WI38 (cell line): ENCODE results near the gene LMF1.
"Not testable (repeated sequence)": the region's sequence is repeated elsewhere in the genome, so short reads cannot be mapped to it uniquely, and the experiment has no call there.

Experiments used
- H3K4me3 ChIP-seq: 2 replicates; pipeline ENCODE4 v1.5.1; 2011; ENCODE audit warnings: low read depth, mild to moderate bottlenecking, control low read depth, low read length
- TF ChIP-seq, protein P1 (sequence below): IDR thresholded peaks from 2 replicates; pipeline ENCODE4 v1.5.1; 2012; ENCODE audit warnings: low read depth, mild to moderate bottlenecking, control low read depth, low read length

LMF1 gene

GRCh38 chr16:841455-842060, 129.2 kb downstream of the LMF1 start:
- TF ChIP-seq, protein P1, sequence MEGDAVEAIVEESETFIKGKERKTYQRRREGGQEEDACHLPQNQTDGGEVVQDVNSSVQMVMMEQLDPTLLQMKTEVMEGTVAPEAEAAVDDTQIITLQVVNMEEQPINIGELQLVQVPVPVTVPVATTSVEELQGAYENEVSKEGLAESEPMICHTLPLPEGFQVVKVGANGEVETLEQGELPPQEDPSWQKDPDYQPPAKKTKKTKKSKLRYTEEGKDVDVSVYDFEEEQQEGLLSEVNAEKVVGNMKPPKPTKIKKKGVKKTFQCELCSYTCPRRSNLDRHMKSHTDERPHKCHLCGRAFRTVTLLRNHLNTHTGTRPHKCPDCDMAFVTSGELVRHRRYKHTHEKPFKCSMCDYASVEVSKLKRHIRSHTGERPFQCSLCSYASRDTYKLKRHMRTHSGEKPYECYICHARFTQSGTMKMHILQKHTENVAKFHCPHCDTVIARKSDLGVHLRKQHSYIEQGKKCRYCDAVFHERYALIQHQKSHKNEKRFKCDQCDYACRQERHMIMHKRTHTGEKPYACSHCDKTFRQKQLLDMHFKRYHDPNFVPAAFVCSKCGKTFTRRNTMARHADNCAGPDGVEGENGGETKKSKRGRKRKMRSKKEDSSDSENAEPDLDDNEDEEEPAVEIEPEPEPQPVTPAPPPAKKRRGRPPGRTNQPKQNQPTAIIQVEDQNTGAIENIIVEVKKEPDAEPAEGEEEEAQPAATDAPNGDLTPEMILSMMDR, result no peak
- H3K4me3 ChIP-seq, result no peak overlapping the region

DNA sequence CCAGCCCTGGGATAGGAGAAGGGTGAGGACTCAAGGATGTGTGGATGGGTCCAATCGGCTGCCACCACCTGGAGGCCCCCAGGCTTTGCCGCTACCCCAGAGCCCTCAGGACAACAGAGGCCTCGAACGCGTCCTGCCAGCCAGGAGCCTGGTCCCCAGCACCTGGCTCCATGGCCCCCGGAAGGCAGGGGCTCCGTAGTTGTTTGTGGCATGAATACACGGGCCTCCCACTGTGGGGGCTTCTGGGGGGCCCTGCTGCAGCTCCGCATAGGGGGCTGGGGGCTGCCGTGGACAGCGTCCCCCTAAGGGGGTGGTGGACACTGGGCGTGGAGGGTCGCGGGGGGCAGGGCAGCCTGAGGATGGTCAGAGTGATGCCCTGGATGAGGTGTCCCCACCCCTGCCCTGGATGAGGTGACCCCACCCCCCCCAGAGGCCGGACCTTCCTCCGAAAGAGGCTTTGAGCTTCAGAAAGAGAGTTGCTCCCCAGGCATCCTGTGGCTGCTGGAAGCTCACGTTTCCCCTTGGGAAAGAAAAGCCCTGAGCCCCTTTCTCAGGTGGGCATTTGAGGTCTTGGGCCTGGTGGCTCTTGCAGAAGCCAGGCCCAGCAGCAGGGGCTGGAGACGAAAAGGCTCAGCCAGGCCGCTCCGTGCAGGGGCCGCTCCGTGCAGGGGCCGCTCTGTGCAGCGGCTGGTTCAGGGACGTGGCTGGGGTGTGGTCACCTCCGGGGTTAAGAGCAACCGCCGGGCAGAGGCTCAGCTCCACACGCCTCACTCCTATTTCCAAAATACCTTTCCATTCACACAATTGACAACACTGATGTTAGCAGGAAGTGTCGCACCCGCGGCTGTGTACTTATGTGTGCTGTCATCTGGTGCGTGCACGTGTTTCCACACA, 130.0 kb downstream of the LMF1 start:
- TF ChIP-seq, protein P1, result no peak
- H3K4me3 ChIP-seq, result no peak overlapping the region

GRCh38 chr16:839643-840408, 131.0 kb downstream of the LMF1 start:
- no peak overlapping the region for H3K4me3 ChIP-seq
- TF ChIP-seq, protein P1, result no peak

- H3K4me3 ChIP-seq, result no peak overlapping the region
- TF ChIP-seq, protein P1, result no peak
These were observed 132.0 kb downstream of the LMF1 start for GRCh38 chr16:838741-839140.

DNA sequence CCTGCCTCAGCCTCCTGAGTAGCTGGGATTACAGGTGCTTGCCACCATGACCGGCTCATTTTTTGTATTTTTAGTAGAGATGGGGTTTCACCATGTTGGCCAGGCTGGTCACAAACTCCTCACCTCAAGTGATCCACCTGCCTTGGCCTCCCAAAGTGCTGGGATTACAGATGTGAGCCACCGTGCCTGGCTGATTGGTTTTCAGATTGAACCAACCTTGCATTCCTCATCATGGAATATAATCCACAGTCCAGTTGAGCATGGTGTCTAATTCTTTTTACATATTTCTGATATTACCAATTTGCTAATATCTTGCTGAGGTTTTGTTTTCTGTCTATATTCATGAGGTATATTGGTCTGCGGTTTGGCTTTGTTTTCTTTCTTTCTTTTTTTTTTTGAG, 134.0 kb downstream of the LMF1 start:
- not testable (repeated sequence) for H3K4me3 ChIP-seq

DNA sequence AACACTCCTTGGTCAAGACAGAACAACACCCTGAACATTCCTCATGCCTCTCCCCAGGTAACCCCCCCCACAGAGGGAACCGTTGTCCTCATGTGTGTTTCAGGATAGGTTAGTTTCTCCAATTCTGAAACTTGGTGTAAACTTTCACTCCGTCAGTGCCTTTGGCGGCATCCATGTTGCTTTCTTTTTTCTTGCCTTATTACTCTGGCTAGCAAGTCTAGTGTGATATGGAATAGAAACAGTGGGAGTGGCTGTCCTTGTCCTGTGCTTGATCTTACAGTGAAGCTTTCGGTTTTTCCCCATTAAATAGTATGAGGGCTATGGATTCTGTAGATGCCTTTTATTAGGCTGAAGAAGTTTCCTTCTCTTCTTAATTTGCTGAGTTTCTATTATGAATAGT, 134.6 kb downstream of the LMF1 start:
- no peak overlapping the region for H3K4me3 ChIP-seq
- TF ChIP-seq, protein P1, result no peak

- TF ChIP-seq, protein P1, result no peak
- H3K4me3 ChIP-seq, result no peak overlapping the region
These were observed 135.4 kb downstream of the LMF1 start for GRCh38 chr16:835373-835772.
